ENCODE data around the gene SNTA1. TPM values are rescaled to one million over a fixed set of nuclear protein-coding genes. Genes with fewer than 3 reads are reported as not detected.

Gene SNTA1
- total and polyA plus RNA-seq, 2 of the 13 experiments (the other 11 are each of a cell fraction or from before 2014, with no cell fraction given), result 16.4 to 18.3 TPM

- TF ChIP-seq NR0B2 (CRISPR knock-in tag; IDR thresholded peaks at IDR 0.05) (no peak), FOXK1 (CRISPR knock-in tag; IDR thresholded peaks at IDR 0.05; ENCODE audit: borderline replicate concordance, low read depth) (no peak), ATF1 (CRISPR knock-in tag; IDR thresholded peaks at IDR 0.05) (no peak), ZNF512 (CRISPR knock-in tag; IDR thresholded peaks at IDR 0.05) (no peak), ZBTB21 (CRISPR knock-in tag; IDR thresholded peaks at IDR 0.05) (no peak), IKZF4 (CRISPR knock-in tag; IDR thresholded peaks at IDR 0.05; ENCODE audit: borderline replicate concordance, low read depth, not compliant biosample characterization) (no peak), ZBTB49 (CRISPR knock-in tag; IDR thresholded peaks at IDR 0.05; ENCODE audit: borderline replicate concordance) (0 out of 2 replicates have a peak, but pooled peaks have one; percentile 8), AFF4 (CRISPR knock-in tag; IDR thresholded peaks at IDR 0.05) (no peak), AGO2 (optimal IDR thresholded peaks at IDR 0.05; ENCODE audit: low read depth, low read length) (no peak), GABPB1 (CRISPR knock-in tag; IDR thresholded peaks at IDR 0.05) (no peak), ATAD3A (CRISPR knock-in tag; IDR thresholded peaks at IDR 0.05) (no peak), USF2 (IDR thresholded peaks at IDR 0.05; ENCODE audit: low read depth, low read length) (no peak), USF2 (CRISPR knock-in tag; IDR thresholded peaks at IDR 0.05; ENCODE audit: borderline replicate concordance) (no peak), ATRX (CRISPR knock-in tag; IDR thresholded peaks at IDR 0.05; ENCODE audit: borderline replicate concordance) (no peak), HES4 (CRISPR knock-in tag; IDR thresholded peaks at IDR 0.05; ENCODE audit: borderline replicate concordance) (no peak), ZNF432 (CRISPR knock-in tag; IDR thresholded peaks at IDR 0.05; ENCODE audit: borderline replicate concordance) (no peak), MED8 (CRISPR knock-in tag; IDR thresholded peaks at IDR 0.05; ENCODE audit: insufficient replicate concordance) (peak; percentile 6), MAZ (IDR thresholded peaks at IDR 0.05; ENCODE audit: borderline replicate concordance, low read depth, low read length) (no peak), MAZ (CRISPR knock-in tag; IDR thresholded peaks at IDR 0.05; ENCODE audit: low read depth) (no peak), RAD21 (CRISPR knock-in tag; IDR thresholded peaks at IDR 0.05) (no peak)
Measured at GRCh38 chr20:33400812-33401183, 42.8 kb downstream of the SNTA1 start (continued).
